ENCODE data around the gene KRTAP19-3. TPM values are rescaled to one million over a fixed set of nuclear protein-coding genes. Genes with fewer than 3 reads are reported as not detected.
"Not testable (repeated sequence)": the region's sequence is repeated elsewhere in the genome, so short reads cannot be mapped to it uniquely, and the experiment has no call there.

KRTAP19-3 gene
- polyA plus RNA-seq, 1 of the 3 experiments (the other 2 are of a cell fraction): not detected

- H3K27me3 ChIP-seq (ENCODE audit: insufficient read depth); H4K20me1 ChIP-seq (ENCODE audit: insufficient read depth); POLR2A ChIA-PET; H3K4me2 ChIP-seq; H3F3A ChIP-seq (replicated peaks; ENCODE audit: insufficient read depth); H3K36me3 ChIP-seq (replicated peaks in 1 of 2; ENCODE audit: control insufficient read depth in 1 of 2, insufficient read depth in 2 of 2, low read length in 1 of 2); H3K4me1 ChIP-seq (ENCODE audit: control insufficient read depth in 1 of 2, insufficient read depth in 2 of 2, low read depth in 1 of 2, low read length in 1 of 2); H2AFZ ChIP-seq (ENCODE audit: low read depth); DNase-seq; H3K9me2 ChIP-seq; H3K79me2 ChIP-seq (ENCODE audit: insufficient read depth); H3K27ac ChIP-seq (ENCODE audit: low read depth in 2 of 2, low read length in 1 of 2); H3K9ac ChIP-seq; CTCF ChIA-PET; H3K4me3 ChIP-seq (ENCODE audit: low read depth in 2 of 2, low read length in 1 of 2); H3K9me3 ChIP-seq: not testable (repeated sequence)
- peak; percentile 54 for TF ChIP-seq CTCF (IDR thresholded peaks at IDR 0.05)
- TF ChIP-seq RAD21 (IDR thresholded peaks at IDR 0.05; ENCODE audit: low read length): peak; percentile 29; the same call in 1 of the 2 replicates
- TF ChIP-seq SMC3 (IDR thresholded peaks at IDR 0.05; ENCODE audit: low read depth, low read length): 0 out of 2 replicates have a peak, but pooled peaks have one; percentile 10
- WGBS (ENCODE audit: low lambda C conversion rate): 5% methylated on average over 4 of the region's 4 CpGs
Measured at GRCh38 chr21:30505621-30506205, 13.9 kb upstream of the KRTAP19-3 start.

GRCh38 chr21:30502041-30502440 is 10.2 kb upstream of the KRTAP19-3 start, which contains the start of gene KRTAP19-5:
TSS of gene KRTAP19-5 (minus strand) at chr21:30502141. CDS start at chr21:30502090, 51 bp downstream.
- peaks cover 10% of the 10 kb centered on the region; the same call in 1 of the 2 replicates for H3K27me3 ChIP-seq (ENCODE audit: insufficient read depth)
- CTCF ChIA-PET: interaction anchor here (1.5 kb wide), 1 partner anchor 58 kb away, joined by 5 read pairs; no protein-coding TSS in a partner anchor
- POLR2A ChIA-PET: no interaction called here
- no peak within 1 kb of the TSS for H3K27ac ChIP-seq (ENCODE audit: low read depth in 2 of 2, low read length in 1 of 2)
- H3K4me1 ChIP-seq (ENCODE audit: control insufficient read depth in 1 of 2, insufficient read depth in 2 of 2, low read depth in 1 of 2, low read length in 1 of 2): no peaks in the 10 kb centered on the region
- no peak for DNase-seq
- TF ChIP-seq RAD21 (IDR thresholded peaks at IDR 0.05; ENCODE audit: low read length) (no peak), TEAD4 (IDR thresholded peaks at IDR 0.05; ENCODE audit: borderline replicate concordance, insufficient read depth) (no peak), MXI1 (IDR thresholded peaks at IDR 0.05; ENCODE audit: low read depth, low read length) (no peak), RFX5 (IDR thresholded peaks at IDR 0.05; ENCODE audit: low read length) (no peak), POLR2AphosphoS5 (IDR thresholded peaks at IDR 0.05; ENCODE audit: low read depth, low read length) (no peak), RCOR1 (IDR thresholded peaks at IDR 0.05; ENCODE audit: low read length) (no peak), ELF1 (IDR thresholded peaks at IDR 0.05) (no peak), IRF3 (IDR thresholded peaks at IDR 0.05; ENCODE audit: low read depth, low read length) (no peak), REST (IDR thresholded peaks at IDR 0.05; ENCODE audit: low read depth, low read length) (no peak), SIN3A (IDR thresholded peaks at IDR 0.05; ENCODE audit: borderline replicate concordance, low read depth, low read length) (no peak), EZH2phosphoT487 (IDR thresholded peaks at IDR 0.05; ENCODE audit: borderline replicate concordance, low read depth) (no peak), JUND (IDR thresholded peaks at IDR 0.05) (no peak), SMC3 (IDR thresholded peaks at IDR 0.05; ENCODE audit: low read depth, low read length) (no peak), YY1 (IDR thresholded peaks at IDR 0.05; ENCODE audit: low read depth) (no peak), MEF2A (IDR thresholded peaks at IDR 0.05; ENCODE audit: borderline replicate concordance, low read depth) (no peak), CHD2 (IDR thresholded peaks at IDR 0.05; ENCODE audit: low read length, partially characterized antibody) (no peak), USF1 (IDR thresholded peaks at IDR 0.05; ENCODE audit: borderline replicate concordance, low read depth) (no peak)
- no peaks in the 10 kb centered on the region for H3K9me2 ChIP-seq
- no peaks in the 10 kb centered on the region for H3K36me3 ChIP-seq (replicated peaks in 1 of 2; ENCODE audit: control insufficient read depth in 1 of 2, insufficient read depth in 2 of 2, low read length in 1 of 2)
- H3K4me3 ChIP-seq (ENCODE audit: low read depth in 2 of 2, low read length in 1 of 2): no peak within 1 kb of the TSS
- H3K9ac ChIP-seq: no peak within 1 kb of the TSS
- H3K79me2 ChIP-seq (ENCODE audit: insufficient read depth): no peaks in the 10 kb centered on the region
- H3F3A ChIP-seq (replicated peaks; ENCODE audit: insufficient read depth): no peaks in the 10 kb centered on the region
- H3K9me3 ChIP-seq: no peaks in the 10 kb centered on the region
- no peak within 1 kb of the TSS for H2AFZ ChIP-seq (ENCODE audit: low read depth)
- 1% methylated on average over 6 of the region's 6 CpGs for WGBS (ENCODE audit: low lambda C conversion rate)
- no peak within 1 kb of the TSS for H3K4me2 ChIP-seq
- H4K20me1 ChIP-seq (ENCODE audit: insufficient read depth): no peaks in the 10 kb centered on the region
